NCI-H524 (cell line): ENCODE data around the gene ATG9B.

Experiments used
- DNase-seq, 2 experiments: peaks; one replicate each; lab custom pipeline; 2025; lab: John Stamatoyannopoulos, UW

ATG9B gene

GRCh38 chr7:150981644-150982043 is 42.6 kb downstream of the ATG9B start:
- peak; percentile 61 to 76 for DNase-seq

- peak; percentile 23 to 44 for DNase-seq
Observed at GRCh38 chr7:150980663-150981062, 43.6 kb downstream of the ATG9B start.

- DNase-seq: peak in 1 of 2 experiments; percentile 61
Observed at GRCh38 chr7:150979713-150980390, 44.4 kb downstream of the ATG9B start.

- DNase-seq: peak; percentile 83 to 85
Observed at GRCh38 chr7:150978126-150978789, 46.0 kb downstream of the ATG9B start, which contains the start of gene KCNH2. KCNH2 (minus strand) TSS chr7:150978321; CDS start chr7:150977913, 408 bp downstream.

GRCh38 chr7:150977382-150978125 is 46.7 kb downstream of the ATG9B start:
- peak in 1 of 2 experiments; percentile 33 for DNase-seq

GRCh38 chr7:150976529-150977381 is 47.5 kb downstream of the ATG9B start:
- DNase-seq: no peak

GRCh38 chr7:150975536-150976319 is 48.6 kb downstream of the ATG9B start:
- DNase-seq: no peak

GRCh38 chr7:150974468-150975391 is 49.6 kb downstream of the ATG9B start:
- DNase-seq: no peak

- DNase-seq: no peak
Observed at GRCh38 chr7:150973571-150974451, 50.5 kb downstream of the ATG9B start.

- no peak for DNase-seq
Observed at GRCh38 chr7:150972741-150973140, 51.6 kb downstream of the ATG9B start.

- no peak for DNase-seq
Observed at GRCh38 chr7:150972023-150972468, 52.2 kb downstream of the ATG9B start.

- peak in 1 of 2 experiments; percentile 25 for DNase-seq
Observed at GRCh38 chr7:150971242-150972022, 52.9 kb downstream of the ATG9B start.

- no peak for DNase-seq
Observed at GRCh38 chr7:150970424-150970823, 53.9 kb downstream of the ATG9B start.

GRCh38 chr7:150969475-150969874 is 54.8 kb downstream of the ATG9B start:
- DNase-seq: peak in 1 of 2 experiments; percentile 39

GRCh38 chr7:150968734-150969372 is 55.4 kb downstream of the ATG9B start:
- no peak for DNase-seq

- no peak for DNase-seq
Observed at GRCh38 chr7:150968056-150968733, 56.1 kb downstream of the ATG9B start.

GRCh38 chr7:150967349-150967748 is 56.9 kb downstream of the ATG9B start:
- DNase-seq: no peak
